GM12892 (cell line): ENCODE data around the gene SMIM23.

ENCODE experiments used
- POLR2A ChIP-seq: IDR thresholded peaks from 2 replicates; pipeline ENCODE4 v1.6.1; 2011; ENCODE audit warnings: low read depth, low read length, control low read depth
- POLR2AphosphoS5 ChIP-seq: IDR thresholded peaks from 2 replicates; pipeline ENCODE4 v1.6.1; 2011; ENCODE audit warnings: low read depth, low read length, control low read depth

DNA sequence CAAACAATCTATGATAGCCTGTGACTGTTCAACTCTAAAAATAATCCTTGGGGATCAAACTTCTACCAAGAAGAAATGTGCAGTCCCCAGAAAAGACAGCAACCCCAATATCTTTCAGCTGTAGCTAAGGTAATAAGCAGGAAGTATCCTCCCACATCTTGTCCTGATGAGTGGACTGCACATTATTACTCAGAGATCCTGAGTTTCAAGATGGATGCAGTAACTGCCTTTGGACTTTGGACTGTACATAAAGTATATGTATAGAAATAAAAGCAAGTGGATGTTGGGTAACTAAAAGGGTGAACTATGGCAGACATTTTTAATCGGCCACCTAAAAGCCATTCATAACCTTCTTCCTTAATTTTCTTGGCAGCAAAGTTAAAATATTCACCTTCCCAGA, 45.1 kb downstream of the SMIM23 start:
- TF ChIP-seq POLR2AphosphoS5, result no peak
- no peak for TF ChIP-seq POLR2A
